ENCODE data around the gene HDAC8.
"Not testable (repeated sequence)": the region's sequence is repeated elsewhere in the genome, so short reads cannot be mapped to it uniquely, and the experiment has no call there.

HDAC8 gene

DNA sequence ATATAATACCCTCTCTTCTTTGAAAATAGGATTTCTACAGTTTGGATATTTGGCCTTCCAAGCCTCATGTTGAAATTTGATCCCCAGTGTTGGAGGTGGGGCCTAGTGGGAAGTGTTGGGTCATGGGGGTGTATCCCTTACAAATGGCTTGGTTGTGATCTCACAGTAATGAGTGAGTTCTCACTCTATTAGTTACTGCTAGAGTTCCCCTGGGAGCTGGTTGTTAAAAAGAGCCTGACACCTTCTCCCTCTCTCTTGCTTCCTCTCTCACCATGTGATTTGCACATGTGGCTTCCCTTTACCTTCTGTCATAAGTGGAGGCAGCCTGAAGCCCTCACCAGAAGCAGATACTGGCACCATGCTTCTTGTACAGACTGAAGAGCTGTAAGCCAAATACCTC is 73.9 kb downstream of the HDAC8 start:
- no peak overlapping the region for H3K9ac ChIP-seq (ENCODE audit: low read length)
- no peaks in the 10 kb centered on the region for H3K27me3 ChIP-seq (ENCODE audit: control insufficient read depth, insufficient read depth, low read length)
- H3K4me1 ChIP-seq (ENCODE audit: control insufficient read depth, insufficient read depth, low read length): no peaks in the 10 kb centered on the region
- H3K4me3 ChIP-seq (ENCODE audit: low read length): no peak overlapping the region
- H3K36me3 ChIP-seq (ENCODE audit: control insufficient read depth, insufficient read depth, low read length): no peaks in the 10 kb centered on the region
- no peaks in the 10 kb centered on the region for H3K9me3 ChIP-seq (ENCODE audit: control insufficient read depth, low read length)

GRCh38 chrX:72495046-72495445 is 77.6 kb downstream of the HDAC8 start:
- Histone ChIP-seq H3K9me3 (ENCODE audit: control insufficient read depth, low read length) (no peaks in the 10 kb centered on the region), H3K4me3 (ENCODE audit: low read length) (no peak overlapping the region), H3K4me1 (ENCODE audit: control insufficient read depth, insufficient read depth, low read length) (no peaks in the 10 kb centered on the region), H3K36me3 (ENCODE audit: control insufficient read depth, insufficient read depth, low read length) (no peaks in the 10 kb centered on the region), H3K27me3 (ENCODE audit: control insufficient read depth, insufficient read depth, low read length) (no peaks in the 10 kb centered on the region), H3K9ac (ENCODE audit: low read length) (no peak overlapping the region)

- H3K9me3 ChIP-seq (ENCODE audit: control insufficient read depth, low read length): no peaks in the 10 kb centered on the region
- no peak overlapping the region for H3K4me3 ChIP-seq (ENCODE audit: low read length)
- H3K36me3 ChIP-seq (ENCODE audit: control insufficient read depth, insufficient read depth, low read length): no peaks in the 10 kb centered on the region
- H3K9ac ChIP-seq (ENCODE audit: low read length): no peak overlapping the region
- H3K4me1 ChIP-seq (ENCODE audit: control insufficient read depth, insufficient read depth, low read length): no peaks in the 10 kb centered on the region
- H3K27me3 ChIP-seq (ENCODE audit: control insufficient read depth, insufficient read depth, low read length): no peaks in the 10 kb centered on the region
Measured at GRCh38 chrX:72492499-72492898, 80.1 kb downstream of the HDAC8 start.

- H3K9me3 ChIP-seq (ENCODE audit: control insufficient read depth, low read length); H3K27me3 ChIP-seq (ENCODE audit: control insufficient read depth, insufficient read depth, low read length); H3K36me3 ChIP-seq (ENCODE audit: control insufficient read depth, insufficient read depth, low read length); H3K9ac ChIP-seq (ENCODE audit: low read length); H3K4me1 ChIP-seq (ENCODE audit: control insufficient read depth, insufficient read depth, low read length); H3K4me3 ChIP-seq (ENCODE audit: low read length): not testable (repeated sequence)
Measured at GRCh38 chrX:72490221-72490620, 82.4 kb downstream of the HDAC8 start.

DNA sequence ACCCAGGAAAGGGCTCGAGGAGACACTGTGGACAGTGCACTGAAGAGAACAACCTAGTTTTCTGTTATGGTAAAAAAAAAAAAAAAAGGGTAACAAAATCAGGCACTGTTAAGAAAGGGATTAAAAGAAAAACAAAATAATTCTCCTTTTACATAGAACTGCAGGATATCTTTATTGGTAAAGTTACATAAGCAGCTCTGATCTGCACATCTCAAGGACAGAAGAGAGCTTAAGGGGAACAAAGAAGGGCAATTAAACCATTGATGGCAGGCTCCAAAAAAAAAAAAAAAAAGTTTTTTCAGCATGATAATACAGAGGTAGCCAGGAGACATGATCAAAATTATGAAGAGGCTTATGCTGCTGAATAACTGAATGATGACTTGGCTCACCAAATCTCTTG is 85.0 kb downstream of the HDAC8 start:
- H3K9me3 ChIP-seq (ENCODE audit: control insufficient read depth, low read length): no peaks in the 10 kb centered on the region
- H3K4me1 ChIP-seq (ENCODE audit: control insufficient read depth, insufficient read depth, low read length): no peaks in the 10 kb centered on the region
- no peaks in the 10 kb centered on the region for H3K27me3 ChIP-seq (ENCODE audit: control insufficient read depth, insufficient read depth, low read length)
- H3K36me3 ChIP-seq (ENCODE audit: control insufficient read depth, insufficient read depth, low read length): no peaks in the 10 kb centered on the region
- H3K9ac ChIP-seq (ENCODE audit: low read length): no peak overlapping the region
- H3K4me3 ChIP-seq (ENCODE audit: low read length): no peak overlapping the region

- Histone ChIP-seq H3K4me1 (ENCODE audit: control insufficient read depth, insufficient read depth, low read length) (no peaks in the 10 kb centered on the region), H3K36me3 (ENCODE audit: control insufficient read depth, insufficient read depth, low read length) (no peaks in the 10 kb centered on the region), H3K4me3 (ENCODE audit: low read length) (no peak overlapping the region), H3K9me3 (ENCODE audit: control insufficient read depth, low read length) (no peaks in the 10 kb centered on the region), H3K27me3 (ENCODE audit: control insufficient read depth, insufficient read depth, low read length) (no peaks in the 10 kb centered on the region), H3K9ac (ENCODE audit: low read length) (no peak overlapping the region)
Measured at GRCh38 chrX:72479324-72480274, 93.0 kb downstream of the HDAC8 start.

DNA sequence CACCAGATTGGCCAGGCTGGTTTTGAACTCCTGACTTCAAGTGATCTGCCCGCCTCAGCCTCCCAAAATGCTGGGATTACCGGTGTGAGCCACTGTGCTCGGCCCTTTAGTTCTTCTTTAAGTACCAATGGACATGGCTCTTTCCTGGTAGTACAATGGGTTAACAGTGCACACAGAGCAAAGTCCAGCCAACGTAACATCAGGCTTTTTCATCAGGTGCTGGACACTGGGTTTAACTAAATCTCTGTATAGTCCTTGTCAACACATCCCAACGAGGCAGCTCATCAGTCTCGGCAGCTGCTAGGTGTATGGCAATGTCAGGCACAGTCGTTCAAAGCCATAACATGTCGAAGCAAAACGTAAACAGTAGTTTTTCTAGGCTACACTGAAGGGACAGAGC is 93.8 kb downstream of the HDAC8 start:
- Histone ChIP-seq H3K9me3 (ENCODE audit: control insufficient read depth, low read length) (no peaks in the 10 kb centered on the region), H3K9ac (ENCODE audit: low read length) (no peak overlapping the region), H3K36me3 (ENCODE audit: control insufficient read depth, insufficient read depth, low read length) (no peaks in the 10 kb centered on the region), H3K4me3 (ENCODE audit: low read length) (no peak overlapping the region), H3K27me3 (ENCODE audit: control insufficient read depth, insufficient read depth, low read length) (no peaks in the 10 kb centered on the region), H3K4me1 (ENCODE audit: control insufficient read depth, insufficient read depth, low read length) (no peaks in the 10 kb centered on the region)

DNA sequence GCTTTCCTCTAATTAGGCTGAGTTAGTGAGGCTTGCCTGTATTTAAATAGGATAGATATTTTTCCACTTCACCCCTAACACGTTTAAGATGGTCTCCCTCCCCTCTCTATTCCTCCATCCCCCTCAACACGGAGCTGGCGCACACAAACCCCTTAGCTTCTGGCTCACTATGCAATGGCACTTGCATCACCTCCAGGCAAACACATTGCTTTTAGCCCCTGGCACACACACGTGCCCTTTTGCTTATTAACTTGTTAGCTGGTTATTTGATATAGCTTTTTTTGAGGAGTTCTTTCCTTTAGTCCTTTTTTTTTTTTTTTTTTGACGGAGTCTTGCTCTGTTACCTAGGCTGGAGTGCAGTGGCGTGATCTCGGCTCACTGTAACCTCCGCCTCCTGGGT is 94.3 kb downstream of the HDAC8 start:
- H3K9ac ChIP-seq (ENCODE audit: low read length): no peak overlapping the region
- H3K27me3 ChIP-seq (ENCODE audit: control insufficient read depth, insufficient read depth, low read length): no peaks in the 10 kb centered on the region
- no peaks in the 10 kb centered on the region for H3K4me1 ChIP-seq (ENCODE audit: control insufficient read depth, insufficient read depth, low read length)
- no peaks in the 10 kb centered on the region for H3K36me3 ChIP-seq (ENCODE audit: control insufficient read depth, insufficient read depth, low read length)
- H3K4me3 ChIP-seq (ENCODE audit: low read length): no peak overlapping the region
- H3K9me3 ChIP-seq (ENCODE audit: control insufficient read depth, low read length): no peaks in the 10 kb centered on the region

DNA sequence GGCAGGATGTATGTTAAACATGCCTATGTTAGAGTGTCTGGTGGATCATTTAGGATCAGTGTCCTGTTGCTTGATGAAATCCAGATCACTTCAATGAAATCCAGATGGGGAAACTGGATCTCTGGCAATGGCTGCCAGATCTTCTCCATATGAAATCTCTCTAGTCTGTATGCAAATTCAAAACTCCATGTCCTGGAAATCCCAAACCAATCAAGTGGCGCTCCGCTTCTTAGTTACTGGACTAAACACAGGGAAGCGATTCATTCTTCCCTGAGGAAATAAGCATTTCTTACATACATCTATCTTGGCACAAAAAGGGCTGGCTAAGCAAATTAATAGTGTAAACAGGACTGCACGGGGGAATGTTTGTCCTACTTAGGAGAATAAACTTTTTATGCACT is 94.9 kb downstream of the HDAC8 start:
- Histone ChIP-seq H3K9me3 (ENCODE audit: control insufficient read depth, low read length) (no peaks in the 10 kb centered on the region), H3K4me1 (ENCODE audit: control insufficient read depth, insufficient read depth, low read length) (no peaks in the 10 kb centered on the region), H3K36me3 (ENCODE audit: control insufficient read depth, insufficient read depth, low read length) (no peaks in the 10 kb centered on the region), H3K4me3 (ENCODE audit: low read length) (no peak overlapping the region), H3K9ac (ENCODE audit: low read length) (no peak overlapping the region), H3K27me3 (ENCODE audit: control insufficient read depth, insufficient read depth, low read length) (no peaks in the 10 kb centered on the region)

GRCh38 chrX:72477376-72477775 is 95.3 kb downstream of the HDAC8 start:
- no peaks in the 10 kb centered on the region for H3K9me3 ChIP-seq (ENCODE audit: control insufficient read depth, low read length)
- H3K4me3 ChIP-seq (ENCODE audit: low read length): no peak overlapping the region
- no peak overlapping the region for H3K9ac ChIP-seq (ENCODE audit: low read length)
- H3K4me1 ChIP-seq (ENCODE audit: control insufficient read depth, insufficient read depth, low read length): no peaks in the 10 kb centered on the region
- no peaks in the 10 kb centered on the region for H3K36me3 ChIP-seq (ENCODE audit: control insufficient read depth, insufficient read depth, low read length)
- no peaks in the 10 kb centered on the region for H3K27me3 ChIP-seq (ENCODE audit: control insufficient read depth, insufficient read depth, low read length)

- H3K4me3 ChIP-seq (ENCODE audit: low read length): no peak overlapping the region
- no peaks in the 10 kb centered on the region for H3K9me3 ChIP-seq (ENCODE audit: control insufficient read depth, low read length)
- no peaks in the 10 kb centered on the region for H3K4me1 ChIP-seq (ENCODE audit: control insufficient read depth, insufficient read depth, low read length)
- H3K36me3 ChIP-seq (ENCODE audit: control insufficient read depth, insufficient read depth, low read length): no peaks in the 10 kb centered on the region
- no peak overlapping the region for H3K9ac ChIP-seq (ENCODE audit: low read length)
- no peaks in the 10 kb centered on the region for H3K27me3 ChIP-seq (ENCODE audit: control insufficient read depth, insufficient read depth, low read length)
Measured at GRCh38 chrX:72475952-72476668, 96.5 kb downstream of the HDAC8 start.

DNA sequence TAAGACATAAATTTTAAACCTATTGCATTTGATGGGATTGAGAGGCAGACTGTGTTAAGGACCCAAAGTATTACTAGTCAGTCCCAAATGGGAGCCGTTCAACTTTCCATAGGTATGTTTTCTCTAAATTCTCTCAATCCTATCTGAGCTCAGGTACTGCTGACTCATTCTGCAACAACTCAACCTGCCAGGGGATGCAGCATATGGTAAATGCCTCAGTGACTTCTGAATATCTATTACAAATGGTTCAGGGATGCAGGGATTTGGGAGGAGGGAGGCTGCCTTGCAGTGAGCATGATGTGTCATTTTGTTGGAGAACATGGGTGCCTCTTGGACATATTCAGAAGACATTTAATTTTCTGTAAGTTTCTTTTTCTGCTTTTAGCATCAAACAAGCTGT is 97.3 kb downstream of the HDAC8 start:
- Histone ChIP-seq H3K9me3 (ENCODE audit: control insufficient read depth, low read length) (no peaks in the 10 kb centered on the region), H3K36me3 (ENCODE audit: control insufficient read depth, insufficient read depth, low read length) (no peaks in the 10 kb centered on the region), H3K4me1 (ENCODE audit: control insufficient read depth, insufficient read depth, low read length) (no peaks in the 10 kb centered on the region), H3K27me3 (ENCODE audit: control insufficient read depth, insufficient read depth, low read length) (no peaks in the 10 kb centered on the region), H3K9ac (ENCODE audit: low read length) (no peak overlapping the region), H3K4me3 (ENCODE audit: low read length) (no peak overlapping the region)
